Right lung (tissue), 10 donors: Measurements from ENCODE around the gene TMEM259. TPM values are rescaled to one million over a fixed set of nuclear protein-coding genes. Genes with fewer than 3 reads are reported as not detected.
A peak's percentile ranks its signal among the peaks of the same experiment; 100 is the strongest.

ENCODE experiments used
- DNase-seq, 2 donors: peaks; one replicate each; pipeline ENCODE4 v3.0.0-alpha.2; 2013
- long read RNA-seq, 8 donors: transcript quantifications; one replicate each; lab custom pipeline, GENCODE V29; 2026
- polyA plus RNA-seq, 5 donors: library from polyadenylated mRNA; unstranded; fragments of 120-200 nt; gene quantifications; one replicate each; pipeline versions ENCODE4 v1.2.1 to v1.2.3, GENCODE V29; 2013; ENCODE audit warnings: inconsistent platforms in 1 of 5, low replicate concordance in 1 of 5; ENCODE audit not compliant: insufficient read length in 5 of 5, insufficient read depth in 1 of 5

TMEM259 gene
- 100 to 1,000 TPM in 2 of 5 donors, 10 to 100 TPM in 3; 70.9 to 132 (median 98.4) TPM for polyA plus RNA-seq
- long read RNA-seq, donor 1, transcript TMEM259-202 (11 exons, 2,748 nt) = minor isoform, 8 of 189 reads
- long read RNA-seq, donor 1, transcript TMEM259-208 (1 exons, 1,637 nt) = major isoform, 30 of 189 reads
- long read RNA-seq, donor 1, partial matches to known transcripts = 138 of 189 reads
- long read RNA-seq, donor 1, other reads (novel, unspliced or antisense) = 12 of 189 reads
- long read RNA-seq, donor 2, partial matches to known transcripts = 0 of 6 reads
- long read RNA-seq, donor 2, other reads (novel, unspliced or antisense) = 0 of 6 reads
- long read RNA-seq, donor 3, transcript TMEM259-208 (1 exons, 1,637 nt) = major isoform, 35 of 74 reads
- long read RNA-seq, donor 3, transcript TMEM259-202 (11 exons, 2,748 nt) = minor isoform, 8 of 74 reads
- long read RNA-seq, donor 3, partial matches to known transcripts = 31 of 74 reads
- long read RNA-seq, donor 3, other reads (novel, unspliced or antisense) = 0 of 74 reads
- long read RNA-seq, donor 4, transcript TMEM259-208 (1 exons, 1,637 nt) = major isoform, 25 of 49 reads
- long read RNA-seq, donor 4, transcript TMEM259-202 (11 exons, 2,748 nt) = minor isoform, 5 of 49 reads
- long read RNA-seq, donor 4, partial matches to known transcripts = 19 of 49 reads
- long read RNA-seq, donor 4, other reads (novel, unspliced or antisense) = 0 of 49 reads
- long read RNA-seq, donor 5, transcript TMEM259-202 (11 exons, 2,748 nt) = minor isoform, 9 of 56 reads
- long read RNA-seq, donor 5, transcript TMEM259-208 (1 exons, 1,637 nt) = major isoform, 22 of 56 reads
- long read RNA-seq, donor 5, partial matches to known transcripts = 10 of 56 reads
- long read RNA-seq, donor 5, other reads (novel, unspliced or antisense) = 14 of 56 reads
- long read RNA-seq, donor 6, transcript TMEM259-208 (1 exons, 1,637 nt) = minor isoform, 5 of 134 reads
- long read RNA-seq, donor 6, transcript TMEM259-202 (11 exons, 2,748 nt) = major isoform, 14 of 134 reads
- long read RNA-seq, donor 6, partial matches to known transcripts = 30 of 134 reads
- long read RNA-seq, donor 6, other reads (novel, unspliced or antisense) = 84 of 134 reads
- long read RNA-seq, donor 7, transcript TMEM259-208 (1 exons, 1,637 nt) = minor isoform, 15 of 124 reads
- long read RNA-seq, donor 7, transcript TMEM259-202 (11 exons, 2,748 nt) = major isoform, 24 of 124 reads
- long read RNA-seq, donor 7, partial matches to known transcripts = 5 of 124 reads
- long read RNA-seq, donor 7, other reads (novel, unspliced or antisense) = 79 of 124 reads
- long read RNA-seq, donor 8, transcript TMEM259-202 (11 exons, 2,748 nt) = minor isoform, 5 of 50 reads
- long read RNA-seq, donor 8, transcript TMEM259-208 (1 exons, 1,637 nt) = major isoform, 13 of 50 reads
- long read RNA-seq, donor 8, partial matches to known transcripts = 32 of 50 reads
- long read RNA-seq, donor 8, other reads (novel, unspliced or antisense) = 0 of 50 reads

GRCh38 chr19:1020868-1021425, at the start of gene TMEM259:
Gene TMEM259, minus strand, starts transcription at chr19:1021123. Its CDS starts 127 bp downstream, at chr19:1020996.
- peak; percentile 98 for DNase-seq

- no peak for DNase-seq
These were observed 49.6 kb upstream of the TMEM259 start for GRCh38 chr19:1070576-1070930.

- DNase-seq = no peak
These were observed 48.3 kb upstream of the TMEM259 start for GRCh38 chr19:1069009-1069779.

GRCh38 chr19:1068009-1069001, 47.4 kb upstream of the TMEM259 start:
- no peak for DNase-seq

GRCh38 chr19:1067341-1067957, 46.5 kb upstream of the TMEM259 start:
- DNase-seq = no peak

GRCh38 chr19:1066748-1067340, 45.9 kb upstream of the TMEM259 start, which contains the start of gene ARHGAP45:
Gene ARHGAP45, plus strand, starts transcription at chr19:1067167. Its CDS starts 239 bp downstream, at chr19:1067406.
- no peak for DNase-seq

- no peak for DNase-seq
These were observed 45.4 kb upstream of the TMEM259 start for GRCh38 chr19:1066251-1066747.

GRCh38 chr19:1065606-1066109, 44.7 kb upstream of the TMEM259 start:
- DNase-seq = no peak

GRCh38 chr19:1064661-1065605, 44.0 kb upstream of the TMEM259 start:
- DNase-seq = peak in 1 of 2 donors; percentile 62

- no peak for DNase-seq
These were observed 43.2 kb upstream of the TMEM259 start for GRCh38 chr19:1063909-1064660.

GRCh38 chr19:1063030-1063908, 42.3 kb upstream of the TMEM259 start:
- no peak for DNase-seq

- no peak for DNase-seq
These were observed 41.6 kb upstream of the TMEM259 start for GRCh38 chr19:1062387-1063029.

GRCh38 chr19:1061987-1062386, 41.1 kb upstream of the TMEM259 start:
- DNase-seq = no peak

- no peak for DNase-seq
These were observed 39.8 kb upstream of the TMEM259 start for GRCh38 chr19:1060689-1061088.
